ENCODE data around the gene SELENON. TPM values are rescaled to one million over a fixed set of nuclear protein-coding genes. Genes with fewer than 3 reads are reported as not detected.
A peak's percentile ranks its signal among the peaks of the same experiment; 100 is the strongest.

SELENON gene
- total and polyA plus RNA-seq, 9 of the 15 experiments (the other 6 are each of a cell fraction or from before 2014, with no cell fraction given), result 0.43 to 26.7 (median 7.0) TPM

DNA sequence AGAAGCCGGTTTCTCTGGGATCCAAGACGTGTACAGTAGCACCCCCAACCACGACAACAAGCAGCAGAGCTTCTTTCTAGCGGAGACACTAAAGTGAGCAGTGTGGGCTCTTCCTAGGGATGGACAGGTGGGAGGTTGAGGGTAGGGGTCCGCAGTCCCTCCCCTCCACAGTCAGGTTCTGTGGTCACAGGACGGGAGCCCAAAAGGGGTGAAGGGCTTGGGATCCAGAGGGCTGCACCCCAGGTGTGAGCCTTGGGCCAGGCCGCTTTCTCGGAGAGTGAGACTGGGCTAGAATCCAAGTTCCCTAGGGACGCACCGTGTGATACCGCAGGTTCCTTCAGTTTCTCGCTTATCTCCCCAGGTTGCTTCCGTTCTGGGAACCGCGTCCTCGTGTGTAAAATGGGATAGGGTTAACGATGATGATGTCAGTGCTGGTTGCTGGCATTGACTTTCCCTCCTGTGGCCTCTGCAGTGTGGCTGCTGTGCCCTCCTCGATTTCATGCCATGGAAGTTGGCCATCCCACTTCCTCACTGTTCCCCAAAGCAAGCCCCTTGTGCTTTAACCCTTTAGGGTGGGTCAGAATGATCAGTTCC, 17.3 kb upstream of the SELENON start (continued):
- TF ChIP-seq ZNF146 (CRISPR knock-in tag; IDR thresholded peaks at IDR 0.05; ENCODE audit: unreplicated experiment), result no peak
- TF ChIP-seq, protein P1, sequence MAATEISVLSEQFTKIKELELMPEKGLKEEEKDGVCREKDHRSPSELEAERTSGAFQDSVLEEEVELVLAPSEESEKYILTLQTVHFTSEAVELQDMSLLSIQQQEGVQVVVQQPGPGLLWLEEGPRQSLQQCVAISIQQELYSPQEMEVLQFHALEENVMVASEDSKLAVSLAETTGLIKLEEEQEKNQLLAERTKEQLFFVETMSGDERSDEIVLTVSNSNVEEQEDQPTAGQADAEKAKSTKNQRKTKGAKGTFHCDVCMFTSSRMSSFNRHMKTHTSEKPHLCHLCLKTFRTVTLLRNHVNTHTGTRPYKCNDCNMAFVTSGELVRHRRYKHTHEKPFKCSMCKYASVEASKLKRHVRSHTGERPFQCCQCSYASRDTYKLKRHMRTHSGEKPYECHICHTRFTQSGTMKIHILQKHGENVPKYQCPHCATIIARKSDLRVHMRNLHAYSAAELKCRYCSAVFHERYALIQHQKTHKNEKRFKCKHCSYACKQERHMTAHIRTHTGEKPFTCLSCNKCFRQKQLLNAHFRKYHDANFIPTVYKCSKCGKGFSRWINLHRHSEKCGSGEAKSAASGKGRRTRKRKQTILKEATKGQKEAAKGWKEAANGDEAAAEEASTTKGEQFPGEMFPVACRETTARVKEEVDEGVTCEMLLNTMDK (IDR thresholded peaks at IDR 0.05; ENCODE audit: borderline replicate concordance, insufficient read depth, low read depth, low read length, poor library complexity, severe bottlenecking), result no peak
- no peak for TF ChIP-seq DNMT1 (IDR thresholded peaks at IDR 0.05)
- TF ChIP-seq HCFC1 (IDR thresholded peaks at IDR 0.05; ENCODE audit: low read depth, low read length), result no peak
- peak; percentile 73; the same call in 1 of the 2 replicates for TF ChIP-seq BCOR (IDR thresholded peaks at IDR 0.05)
- TF ChIP-seq, protein P2, sequence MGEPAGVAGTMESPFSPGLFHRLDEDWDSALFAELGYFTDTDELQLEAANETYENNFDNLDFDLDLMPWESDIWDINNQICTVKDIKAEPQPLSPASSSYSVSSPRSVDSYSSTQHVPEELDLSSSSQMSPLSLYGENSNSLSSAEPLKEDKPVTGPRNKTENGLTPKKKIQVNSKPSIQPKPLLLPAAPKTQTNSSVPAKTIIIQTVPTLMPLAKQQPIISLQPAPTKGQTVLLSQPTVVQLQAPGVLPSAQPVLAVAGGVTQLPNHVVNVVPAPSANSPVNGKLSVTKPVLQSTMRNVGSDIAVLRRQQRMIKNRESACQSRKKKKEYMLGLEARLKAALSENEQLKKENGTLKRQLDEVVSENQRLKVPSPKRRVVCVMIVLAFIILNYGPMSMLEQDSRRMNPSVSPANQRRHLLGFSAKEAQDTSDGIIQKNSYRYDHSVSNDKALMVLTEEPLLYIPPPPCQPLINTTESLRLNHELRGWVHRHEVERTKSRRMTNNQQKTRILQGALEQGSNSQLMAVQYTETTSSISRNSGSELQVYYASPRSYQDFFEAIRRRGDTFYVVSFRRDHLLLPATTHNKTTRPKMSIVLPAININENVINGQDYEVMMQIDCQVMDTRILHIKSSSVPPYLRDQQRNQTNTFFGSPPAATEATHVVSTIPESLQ (CRISPR knock-in tag; IDR thresholded peaks at IDR 0.05), result no peak
- no peak for TF ChIP-seq WHSC1 (IDR thresholded peaks at IDR 0.05; ENCODE audit: low read length)
- TF ChIP-seq EWSR1 (IDR thresholded peaks at IDR 0.05; ENCODE audit: borderline replicate concordance, low read depth, partially characterized antibody), result no peak
- TF ChIP-seq, protein P3, sequence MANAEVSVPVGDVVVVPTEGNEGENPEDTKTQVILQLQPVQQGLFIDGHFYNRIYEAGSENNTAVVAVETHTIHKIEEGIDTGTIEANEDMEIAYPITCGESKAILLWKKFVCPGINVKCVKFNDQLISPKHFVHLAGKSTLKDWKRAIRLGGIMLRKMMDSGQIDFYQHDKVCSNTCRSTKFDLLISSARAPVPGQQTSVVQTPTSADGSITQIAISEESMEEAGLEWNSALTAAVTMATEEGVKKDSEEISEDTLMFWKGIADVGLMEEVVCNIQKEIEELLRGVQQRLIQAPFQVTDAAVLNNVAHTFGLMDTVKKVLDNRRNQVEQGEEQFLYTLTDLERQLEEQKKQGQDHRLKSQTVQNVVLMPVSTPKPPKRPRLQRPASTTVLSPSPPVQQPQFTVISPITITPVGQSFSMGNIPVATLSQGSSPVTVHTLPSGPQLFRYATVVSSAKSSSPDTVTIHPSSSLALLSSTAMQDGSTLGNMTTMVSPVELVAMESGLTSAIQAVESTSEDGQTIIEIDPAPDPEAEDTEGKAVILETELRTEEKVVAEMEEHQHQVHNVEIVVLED (CRISPR knock-in tag; IDR thresholded peaks at IDR 0.05), result no peak
- TF ChIP-seq, protein P4, sequence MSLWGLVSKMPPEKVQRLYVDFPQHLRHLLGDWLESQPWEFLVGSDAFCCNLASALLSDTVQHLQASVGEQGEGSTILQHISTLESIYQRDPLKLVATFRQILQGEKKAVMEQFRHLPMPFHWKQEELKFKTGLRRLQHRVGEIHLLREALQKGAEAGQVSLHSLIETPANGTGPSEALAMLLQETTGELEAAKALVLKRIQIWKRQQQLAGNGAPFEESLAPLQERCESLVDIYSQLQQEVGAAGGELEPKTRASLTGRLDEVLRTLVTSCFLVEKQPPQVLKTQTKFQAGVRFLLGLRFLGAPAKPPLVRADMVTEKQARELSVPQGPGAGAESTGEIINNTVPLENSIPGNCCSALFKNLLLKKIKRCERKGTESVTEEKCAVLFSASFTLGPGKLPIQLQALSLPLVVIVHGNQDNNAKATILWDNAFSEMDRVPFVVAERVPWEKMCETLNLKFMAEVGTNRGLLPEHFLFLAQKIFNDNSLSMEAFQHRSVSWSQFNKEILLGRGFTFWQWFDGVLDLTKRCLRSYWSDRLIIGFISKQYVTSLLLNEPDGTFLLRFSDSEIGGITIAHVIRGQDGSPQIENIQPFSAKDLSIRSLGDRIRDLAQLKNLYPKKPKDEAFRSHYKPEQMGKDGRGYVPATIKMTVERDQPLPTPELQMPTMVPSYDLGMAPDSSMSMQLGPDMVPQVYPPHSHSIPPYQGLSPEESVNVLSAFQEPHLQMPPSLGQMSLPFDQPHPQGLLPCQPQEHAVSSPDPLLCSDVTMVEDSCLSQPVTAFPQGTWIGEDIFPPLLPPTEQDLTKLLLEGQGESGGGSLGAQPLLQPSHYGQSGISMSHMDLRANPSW (CRISPR knock-in tag; IDR thresholded peaks at IDR 0.05), result no peak
- peak in 1 of 2 experiments; percentile 25; a peak in 2 of 4 replicates for TF ChIP-seq MAZ (CRISPR knock-in tag; conservative IDR thresholded peaks at IDR 0.05 in 1 of 2, IDR thresholded peaks at IDR 0.05 in 1 of 2)
- TF ChIP-seq NEUROD1 (IDR thresholded peaks at IDR 0.05; ENCODE audit: borderline replicate concordance, low read depth, low read length, partially characterized antibody), result no peak
- TF ChIP-seq MECOM (CRISPR knock-in tag; IDR thresholded peaks at IDR 0.05), result 0 out of 2 replicates have a peak, but pooled peaks have one; percentile 37

All from K562 (cell line).